Stimulated activated CD4-positive, alpha-beta T cell treated with anti-CD3 and anti-CD28 coated beads, Interleukin-12 subunit alpha, Interleukin-12 subunit beta, amount 100 ng/mL, for 48 hours (primary cell): ENCODE measurements around the gene DLL4.
"Not testable (repeated sequence)": the region's sequence is repeated elsewhere in the genome, so short reads cannot be mapped to it uniquely, and the experiment has no call there.

Source experiments
- DNase-seq, 3 donors: peaks; one replicate each; pipeline ENCODE4 v3.0.0-alpha.2; 2020; ENCODE audit warnings: low read depth in 2 of 3, low spot score in 1 of 3

Gene DLL4

DNA sequence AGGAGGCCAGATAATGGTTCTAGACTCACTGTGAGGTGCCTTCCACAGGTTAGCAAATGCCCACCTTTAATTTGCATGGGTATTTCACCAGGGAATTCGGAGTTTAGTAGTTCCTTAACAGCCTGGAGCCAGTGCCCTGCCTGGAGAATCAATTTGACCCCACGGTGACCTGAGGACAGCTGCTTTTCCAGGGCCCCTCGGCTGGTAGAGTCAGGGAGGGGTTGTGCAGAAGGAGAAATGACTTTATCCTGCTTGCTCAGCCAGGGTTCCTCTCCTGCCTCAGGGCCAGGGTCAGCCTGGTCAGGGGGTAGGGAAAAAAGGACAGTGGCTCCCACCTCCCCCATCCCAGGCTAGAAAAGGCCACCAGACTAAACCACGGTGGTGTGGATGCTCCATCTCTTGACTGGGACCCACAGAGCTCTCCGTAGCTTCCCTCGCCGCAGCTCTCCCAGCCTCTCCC is 12.0 kb downstream of the DLL4 start:
- DNase-seq = no peak

DNA sequence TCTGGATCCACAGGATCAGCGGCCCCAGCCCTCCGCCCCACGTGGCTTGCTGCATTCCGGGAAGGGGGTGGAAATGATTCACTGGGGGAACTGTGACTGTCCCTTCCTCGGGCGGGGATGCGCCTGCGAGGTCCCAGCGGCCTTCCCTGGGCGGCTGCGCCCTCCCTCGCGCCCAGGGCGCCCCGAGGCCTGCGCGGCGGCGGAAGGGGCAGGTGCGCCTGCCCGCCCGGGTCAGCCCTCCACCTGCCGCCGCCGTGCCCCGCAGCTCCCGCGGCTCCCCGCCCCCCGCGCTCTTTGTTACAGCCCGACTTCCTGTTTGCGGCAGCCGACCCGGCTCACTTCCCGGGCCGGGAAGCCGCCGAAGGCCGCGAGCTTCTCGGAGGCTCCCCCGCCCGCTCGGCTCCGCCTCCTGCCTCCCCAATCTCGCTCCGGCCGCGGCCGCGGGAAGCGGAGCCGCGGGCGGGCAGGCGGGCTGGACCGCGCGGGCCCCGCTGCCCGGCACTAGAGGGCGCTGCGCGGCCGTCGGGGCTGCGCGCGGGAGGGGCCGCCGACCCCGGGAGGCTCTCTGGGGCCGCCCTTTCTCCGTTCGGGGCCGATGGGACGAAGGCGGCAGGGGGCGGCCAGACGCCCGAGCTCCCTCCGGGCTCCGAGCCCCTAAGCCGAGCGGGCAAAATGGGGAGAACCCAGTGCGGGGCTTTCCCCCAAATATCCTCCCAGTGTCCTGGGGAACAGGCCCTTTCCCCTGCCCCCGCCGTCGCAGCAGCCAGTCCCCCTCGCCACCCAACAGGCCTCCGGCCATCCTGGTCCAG is 12.6 kb downstream of the DLL4 start:
- peak; percentile 33 to 60 (median 42) for DNase-seq

DNA sequence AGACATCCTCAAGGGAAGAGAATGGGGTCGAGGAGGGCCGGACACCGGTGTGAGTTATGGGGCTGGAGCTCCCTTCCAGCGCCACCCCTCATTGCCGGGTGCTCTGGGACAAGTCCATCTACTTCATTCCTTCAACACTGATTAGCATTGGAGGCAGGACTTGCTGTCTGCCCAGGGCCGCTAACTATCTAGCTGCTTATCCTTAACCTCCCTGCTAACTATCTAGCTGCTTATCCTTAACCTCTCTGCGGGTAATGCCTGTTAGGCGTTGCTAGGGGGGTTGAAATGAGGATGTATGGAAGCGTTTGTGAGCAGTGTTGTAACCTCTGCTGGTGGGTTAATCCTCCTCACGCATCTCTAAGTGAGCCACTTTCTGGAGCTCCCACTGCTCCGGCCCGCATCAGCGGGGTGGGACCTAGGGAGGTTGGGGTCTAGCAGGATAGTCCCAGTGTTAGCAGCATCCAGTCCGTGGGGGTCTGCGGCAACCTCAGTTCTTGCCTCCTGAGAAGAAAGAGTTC is 13.3 kb downstream of the DLL4 start:
- no peak for DNase-seq

DNA sequence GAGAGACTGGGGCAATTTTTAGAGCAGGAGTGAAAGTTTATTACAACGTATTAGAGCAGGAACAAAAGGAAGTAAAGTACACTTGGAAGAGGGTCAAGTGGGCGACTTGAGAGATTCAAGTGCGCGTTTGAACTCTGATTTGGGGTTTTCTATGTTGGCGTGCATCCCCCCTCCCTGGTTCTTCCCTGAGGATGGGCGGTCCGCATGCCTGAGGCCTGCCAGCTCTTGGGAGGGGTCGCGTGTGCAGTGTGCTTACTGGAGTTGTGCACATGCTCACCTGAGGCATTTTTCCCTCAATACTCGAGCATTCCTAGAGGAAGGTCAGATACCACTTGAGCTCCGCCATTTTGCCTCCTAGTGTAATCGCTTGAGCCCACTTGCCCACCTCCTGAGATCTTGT is 13.7 kb downstream of the DLL4 start:
- DNase-seq = no peak

DNA sequence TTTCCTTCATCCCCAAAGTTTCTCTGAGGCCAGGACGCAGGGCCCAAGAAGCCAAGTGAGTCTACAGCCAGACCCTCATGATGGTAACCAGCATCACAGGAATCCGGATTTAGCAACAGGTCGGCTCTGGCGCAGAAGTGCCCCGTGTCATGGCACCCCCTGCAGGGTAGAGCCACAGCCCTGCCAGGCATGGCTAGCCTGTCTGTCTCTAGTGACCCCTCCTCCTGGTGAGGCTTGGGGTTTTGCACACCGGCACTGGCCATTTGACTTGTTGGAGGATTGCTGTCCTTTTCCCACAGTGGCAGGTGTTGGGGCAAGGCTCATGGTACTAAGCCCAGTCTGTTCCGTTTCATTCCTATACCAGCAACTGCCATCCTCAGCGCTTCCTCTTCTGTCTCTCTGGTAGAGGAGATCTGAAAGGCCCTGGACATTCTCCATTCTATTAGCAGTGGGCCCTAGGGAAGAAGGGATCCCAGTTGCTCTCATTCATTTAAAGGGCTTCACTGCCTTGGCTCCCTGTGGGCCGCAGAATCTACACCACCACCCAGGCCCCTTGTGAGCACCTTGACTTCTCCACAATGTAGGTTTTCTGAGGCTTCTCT is 14.7 kb downstream of the DLL4 start:
- no peak for DNase-seq

DNA sequence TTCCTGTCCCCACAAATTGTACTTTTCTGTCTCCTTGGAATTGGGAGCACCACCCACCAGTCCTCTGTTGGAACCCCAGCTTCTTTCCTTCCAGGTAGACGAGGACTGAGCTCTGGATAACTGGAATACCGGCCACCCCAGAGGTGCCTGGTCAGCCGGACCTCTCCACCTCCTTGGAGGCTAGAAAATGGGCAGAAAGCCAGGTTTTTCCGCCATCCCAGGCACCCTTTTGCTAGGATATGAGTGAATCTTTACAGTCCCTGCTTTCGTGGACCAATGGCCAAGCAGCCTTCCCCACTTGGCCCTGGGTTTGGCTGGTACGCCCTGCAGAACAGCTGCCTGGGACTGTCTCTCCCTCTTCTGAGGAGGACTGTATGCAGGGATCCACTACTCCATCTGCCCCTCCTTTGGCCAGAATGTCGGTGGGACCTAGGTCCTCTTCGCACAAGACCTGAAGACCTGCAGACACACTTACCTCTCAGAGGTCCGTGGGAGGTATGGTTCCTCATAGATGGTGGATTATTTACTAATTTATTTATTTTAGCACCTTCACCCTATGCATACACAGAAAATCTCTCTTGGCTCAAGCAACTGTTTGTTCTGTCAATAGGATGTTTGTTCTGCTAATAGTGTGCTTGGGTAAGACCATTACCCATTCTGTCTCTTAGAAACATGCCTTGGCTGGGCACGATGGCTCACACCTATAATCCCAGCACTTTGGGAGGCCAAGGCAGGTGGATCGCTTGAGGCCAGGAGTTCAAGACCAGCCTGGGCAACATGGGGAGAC is 15.6 kb downstream of the DLL4 start:
- DNase-seq = no peak

DNA sequence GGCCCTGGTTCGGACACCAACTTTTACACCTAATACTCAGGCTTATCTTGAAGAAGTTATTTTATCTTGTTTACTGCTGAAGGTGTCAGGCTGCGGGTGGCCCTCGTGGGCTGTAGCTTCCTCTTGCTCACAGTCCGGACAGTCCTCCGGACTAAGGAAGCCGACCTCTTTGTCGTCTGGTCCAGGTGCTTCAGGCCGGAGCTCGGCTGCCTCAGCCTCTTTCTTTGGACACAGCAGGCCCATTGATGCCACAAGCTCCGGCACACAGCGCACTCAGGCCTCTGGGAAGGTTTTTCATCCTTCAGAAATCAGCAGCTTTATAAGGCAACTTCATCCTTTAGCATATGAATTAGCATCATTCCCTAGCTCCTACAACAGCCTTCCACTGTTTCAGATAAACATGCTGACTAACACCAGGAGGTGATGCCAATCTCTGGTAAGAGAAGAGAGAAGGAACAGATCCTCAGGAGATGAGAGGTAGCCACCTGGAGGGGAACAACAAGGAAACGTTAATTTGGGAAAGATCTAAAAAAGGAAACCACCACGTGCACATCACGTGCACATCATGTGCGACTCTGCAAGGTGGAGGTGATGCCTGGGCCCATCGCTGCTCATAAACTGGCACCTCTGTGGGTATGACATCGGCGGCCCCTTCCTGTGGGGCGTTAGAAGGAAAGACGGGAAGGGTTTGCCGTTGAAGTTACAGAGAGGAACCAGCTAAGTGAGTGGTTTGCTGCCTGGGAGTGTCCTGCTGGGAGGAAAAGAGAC is 19.8 kb downstream of the DLL4 start:
- DNase-seq = no peak

DNA sequence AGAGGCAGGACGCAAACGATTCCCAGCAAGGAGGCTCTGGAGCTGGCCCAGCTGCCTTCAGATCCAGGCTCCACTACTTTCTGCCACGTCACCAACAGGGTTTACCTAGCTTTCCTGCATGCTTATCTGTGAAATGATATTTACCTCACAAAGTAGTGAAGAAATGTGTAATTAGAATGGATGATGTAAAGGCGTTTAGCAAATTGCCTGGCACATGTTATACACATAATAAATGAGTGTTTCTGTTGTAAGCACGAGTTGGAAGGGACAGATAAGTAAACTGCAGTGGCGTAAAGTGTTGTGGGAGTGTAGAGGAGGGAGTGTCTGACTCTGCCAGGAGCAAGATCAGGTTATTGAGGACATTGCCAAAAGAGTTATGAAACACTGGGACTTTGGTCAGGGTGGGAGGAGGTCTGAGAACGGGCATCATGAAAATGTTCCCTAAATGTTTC is 20.6 kb downstream of the DLL4 start:
- no peak for DNase-seq

DNA sequence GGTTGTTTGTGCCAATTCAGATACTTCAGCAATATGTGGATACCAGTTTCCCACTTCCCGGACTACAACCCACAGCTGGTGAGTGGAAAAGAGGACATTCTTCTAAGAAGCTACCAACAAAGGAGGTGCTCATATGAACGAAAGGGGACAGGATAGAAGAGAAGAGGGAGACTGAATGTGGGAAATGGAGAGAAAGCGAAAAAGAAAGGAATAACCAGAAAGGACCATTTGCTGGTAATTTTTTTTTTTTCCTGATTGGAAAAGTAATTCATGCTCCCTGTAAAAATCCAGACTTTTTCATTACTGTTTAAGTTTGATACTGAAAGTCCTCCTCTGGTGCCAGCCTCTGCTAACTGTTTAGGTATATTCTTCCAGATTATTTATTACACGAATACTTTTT is 22.6 kb downstream of the DLL4 start:
- no peak for DNase-seq

DNA sequence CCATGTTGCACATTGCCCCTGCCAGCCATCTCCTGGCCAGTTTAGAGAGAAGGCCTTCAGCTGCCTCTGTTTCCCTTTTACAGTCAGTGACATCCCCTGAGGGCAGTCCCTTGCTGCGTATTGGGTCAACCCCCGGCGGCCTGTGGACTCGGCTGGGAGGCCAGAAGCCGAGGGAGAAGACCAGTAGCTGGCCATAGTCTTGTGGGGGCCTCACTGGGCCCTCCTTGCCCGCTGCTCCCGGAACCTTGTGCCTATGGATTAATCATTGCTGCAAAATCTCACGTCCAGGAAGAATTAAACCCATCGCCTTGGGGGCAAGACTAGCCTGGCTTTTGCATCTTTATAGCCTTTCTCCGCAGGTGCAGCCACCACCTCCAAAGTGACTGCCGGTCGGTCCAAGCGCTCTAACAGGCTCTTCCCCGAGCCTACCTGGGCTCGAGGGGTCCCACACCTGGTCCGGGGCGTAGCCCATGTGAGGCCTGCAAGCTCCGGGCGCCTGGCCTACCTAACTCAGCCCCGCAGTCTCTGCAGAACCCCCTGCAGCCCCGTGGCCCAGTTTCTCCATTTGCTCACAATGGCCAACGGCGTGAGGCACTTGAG is 23.3 kb downstream of the DLL4 start:
- DNase-seq = no peak

DNA sequence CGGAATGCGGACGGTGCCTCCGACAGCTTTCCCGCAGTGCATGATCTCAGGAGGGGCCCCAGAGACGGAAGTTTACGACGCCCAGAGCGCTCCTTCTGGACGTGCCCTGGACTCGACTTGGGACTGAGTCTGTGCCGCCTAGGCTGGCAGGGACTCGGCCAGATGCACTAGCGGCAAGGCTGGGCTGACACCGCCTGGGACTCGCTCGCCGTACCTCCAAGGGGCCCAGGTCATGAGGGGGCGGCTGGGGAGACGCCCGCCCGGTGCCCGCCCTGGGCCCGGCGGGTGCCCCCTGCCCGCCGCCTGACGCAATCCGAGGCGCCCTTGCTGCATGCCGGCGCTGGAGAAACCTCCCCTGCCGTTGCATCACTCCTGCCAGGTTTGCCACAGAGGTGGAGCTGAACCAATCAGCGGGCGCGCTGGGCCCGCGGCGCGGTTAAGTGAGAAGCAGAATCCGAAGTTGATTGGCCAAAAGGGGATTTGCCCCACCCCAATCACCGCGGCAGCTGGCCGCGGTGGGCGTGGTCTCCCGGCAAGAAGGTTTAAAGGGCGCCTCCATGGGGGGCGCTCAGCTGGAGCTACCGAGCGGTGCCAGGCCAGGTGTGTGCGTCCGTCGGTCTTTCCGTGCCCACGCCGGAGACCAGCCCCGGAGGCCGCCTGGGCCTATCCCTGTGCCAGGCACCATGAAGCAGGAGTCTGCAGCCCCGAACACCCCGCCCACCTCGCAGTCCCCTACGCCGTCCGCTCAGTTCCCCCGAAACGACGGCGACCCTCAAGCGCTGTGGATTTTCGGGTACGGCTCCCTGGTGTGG is 24.0 kb downstream of the DLL4 start, which contains the start of gene CHAC1:
Gene CHAC1 (plus strand): TSS at position 571 of the 812 bp plus-strand sequence. CDS start 113 bp downstream, at position 684.
- peak; percentile 96 for DNase-seq

DNA sequence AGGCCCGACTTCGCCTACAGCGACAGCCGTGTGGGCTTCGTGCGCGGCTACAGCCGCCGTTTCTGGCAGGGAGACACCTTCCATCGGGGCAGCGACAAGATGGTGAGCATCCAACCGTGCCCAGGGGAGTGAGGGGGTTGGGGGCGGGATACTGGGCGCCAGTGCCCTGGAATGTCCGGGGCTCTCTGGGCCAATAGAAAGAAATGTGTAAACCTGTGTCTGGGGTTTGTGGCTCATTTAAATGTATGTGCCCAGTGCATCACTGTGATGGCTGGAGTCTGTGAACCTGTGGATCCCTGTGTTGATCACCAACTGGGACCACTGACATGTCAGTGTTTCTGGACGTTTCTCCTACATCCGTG is 24.6 kb downstream of the DLL4 start:
- no peak for DNase-seq

DNA sequence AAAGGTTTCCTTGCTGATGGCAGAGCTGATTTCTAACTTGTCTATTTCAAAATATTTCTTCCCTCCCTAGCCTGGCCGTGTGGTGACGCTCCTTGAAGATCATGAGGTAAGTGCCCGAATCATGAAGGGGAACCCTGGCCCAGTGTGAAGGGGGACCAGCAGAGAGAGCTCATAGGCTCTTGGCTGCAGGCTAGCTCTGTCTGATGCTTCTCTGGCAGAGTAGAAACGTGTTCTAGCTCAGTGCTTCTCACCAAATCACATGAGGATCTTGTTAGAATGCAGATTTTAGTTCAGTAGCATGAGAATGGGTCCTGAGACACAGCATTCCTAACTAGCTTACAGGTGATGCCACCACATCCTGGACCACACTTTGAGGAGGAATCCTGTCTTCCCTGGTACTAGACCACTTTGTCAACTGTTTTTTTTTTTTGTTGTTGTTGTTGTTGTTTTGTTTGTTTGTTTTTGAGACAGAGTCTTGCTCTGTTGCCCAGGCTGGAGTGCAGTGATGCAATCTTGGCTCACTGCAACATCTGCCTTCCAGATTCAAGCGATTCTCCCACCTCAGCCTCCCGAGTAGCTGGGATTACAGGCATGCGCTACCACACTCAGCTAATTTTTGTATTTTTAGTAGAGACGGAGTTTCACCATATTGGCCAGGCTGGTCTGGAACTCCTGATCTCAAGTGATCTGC is 25.2 kb downstream of the DLL4 start:
- DNase-seq = not testable (repeated sequence)

DNA sequence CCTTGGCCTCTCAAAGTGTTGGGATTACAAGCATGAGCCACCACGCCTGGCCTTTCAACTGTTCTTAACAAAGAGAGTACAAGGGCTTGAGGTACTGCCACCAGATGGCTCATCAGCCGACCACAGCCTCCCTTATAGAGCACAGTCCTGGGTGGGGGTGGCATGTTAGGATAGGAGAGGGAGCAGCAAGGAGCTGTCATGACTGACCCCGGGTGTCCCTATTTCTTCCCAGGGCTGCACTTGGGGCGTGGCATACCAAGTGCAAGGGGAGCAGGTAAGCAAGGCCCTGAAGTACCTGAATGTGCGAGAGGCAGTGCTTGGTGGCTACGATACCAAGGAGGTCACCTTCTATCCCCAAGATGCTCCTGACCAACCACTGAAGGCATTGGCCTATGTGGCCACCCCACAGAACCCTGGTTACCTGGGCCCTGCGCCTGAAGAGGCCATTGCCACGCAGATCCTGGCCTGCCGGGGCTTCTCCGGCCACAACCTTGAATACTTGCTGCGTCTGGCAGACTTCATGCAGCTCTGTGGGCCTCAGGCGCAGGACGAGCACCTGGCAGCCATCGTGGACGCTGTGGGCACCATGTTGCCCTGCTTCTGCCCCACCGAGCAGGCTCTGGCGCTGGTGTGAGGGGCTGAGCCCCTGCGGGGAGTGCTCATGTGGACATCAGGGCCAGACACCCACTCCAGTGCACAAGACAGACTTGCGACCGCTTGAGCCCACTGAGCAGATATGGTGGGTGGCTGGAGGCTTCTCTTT is 26.2 kb downstream of the DLL4 start:
- no peak for DNase-seq

DNA sequence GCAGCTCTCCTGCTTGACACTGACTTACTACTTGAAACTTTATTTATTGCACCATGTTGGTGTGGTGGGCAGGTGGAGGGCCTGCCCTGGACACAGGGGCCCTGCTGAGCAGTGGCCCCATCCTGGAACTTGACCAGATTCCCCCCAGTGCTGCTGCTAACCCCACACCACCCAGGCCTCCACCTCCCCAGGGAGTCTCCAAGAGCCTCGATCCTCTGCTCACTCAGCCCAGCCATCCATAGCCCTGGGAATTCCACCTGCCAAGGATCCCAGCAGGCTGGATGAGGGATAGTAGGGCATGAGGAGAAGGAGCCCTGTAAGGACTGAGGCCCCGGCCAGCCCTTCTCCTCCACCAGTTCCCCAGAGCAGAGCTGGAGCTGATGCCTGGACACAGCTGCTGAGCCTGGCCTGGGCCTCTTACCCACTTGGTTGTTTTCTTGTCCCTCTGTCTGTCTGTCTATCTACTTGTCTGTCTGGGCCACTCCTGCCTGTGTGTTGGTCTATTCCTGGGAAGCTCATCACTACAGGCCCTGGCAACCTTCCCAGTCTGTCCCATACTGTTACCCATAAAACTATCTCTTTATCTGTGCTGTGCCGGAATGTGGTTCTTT is 26.9 kb downstream of the DLL4 start:
- no peak for DNase-seq

DNA sequence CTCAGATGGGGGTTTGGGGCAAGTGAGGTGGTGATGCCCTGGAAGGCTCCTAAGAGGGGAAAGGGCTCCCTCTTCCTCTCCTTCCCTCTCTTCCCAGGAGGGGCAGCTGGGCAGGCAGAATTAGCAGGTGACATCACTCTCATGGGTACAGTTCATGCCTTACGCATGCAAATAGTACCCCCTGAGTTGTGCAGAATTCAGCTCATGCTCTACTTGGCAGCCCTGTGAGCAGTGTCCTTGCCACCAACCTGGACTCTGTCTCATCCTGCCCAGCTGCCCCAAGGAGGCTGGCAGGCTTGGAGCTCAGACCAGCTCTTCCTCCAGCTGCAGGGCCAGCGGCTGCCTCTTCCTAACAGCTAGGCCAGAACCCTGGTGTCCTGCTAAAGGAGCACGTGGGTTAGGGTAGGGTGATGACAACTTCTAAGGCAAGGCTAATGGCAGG is 27.4 kb downstream of the DLL4 start:
- DNase-seq = no peak

DNA sequence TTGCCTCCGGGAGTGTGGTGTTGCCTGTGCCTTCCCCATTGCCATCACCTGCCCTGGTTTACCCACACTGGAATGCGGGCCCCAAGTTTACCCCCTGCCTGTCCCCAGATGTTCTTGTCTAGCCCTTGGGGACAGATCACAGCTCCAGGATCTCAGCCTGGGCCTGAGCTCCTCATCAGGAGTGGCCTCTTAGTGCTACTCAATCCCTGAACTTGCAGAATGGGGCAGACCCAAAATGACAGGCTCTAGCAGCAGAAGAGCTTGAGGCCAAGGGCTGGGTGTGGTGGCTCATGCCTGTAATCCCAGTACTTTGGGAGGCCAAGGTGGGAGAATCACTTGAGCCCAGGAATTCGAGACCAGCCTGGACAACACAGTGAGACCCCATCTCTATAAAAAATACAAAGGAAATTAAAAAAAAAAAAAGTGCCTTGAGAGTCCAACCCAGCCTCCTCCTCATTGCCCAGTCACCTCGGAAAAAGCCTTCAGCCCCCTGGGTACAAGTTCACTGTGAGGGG is 28.0 kb downstream of the DLL4 start:
- DNase-seq = no peak
